GM19099 (cell line): ENCODE measurements around the gene GRK5.

Experiments used
- POLR2A ChIP-seq: IDR thresholded peaks from 3 replicates; pipeline ENCODE4 v1.6.1; 2011; ENCODE audit warnings: low read depth; ENCODE audit not compliant: insufficient read length; ENCODE audit errors: extremely low read depth

Gene GRK5

GRCh38 chr10:119474606-119475005, 267.2 kb downstream of the GRK5 start:
- no peak for TF ChIP-seq POLR2A

GRCh38 chr10:119477444-119477843, 270.1 kb downstream of the GRK5 start:
- no peak for TF ChIP-seq POLR2A

- no peak for TF ChIP-seq POLR2A
Measured at GRCh38 chr10:119478111-119478802, 270.9 kb downstream of the GRK5 start.

DNA sequence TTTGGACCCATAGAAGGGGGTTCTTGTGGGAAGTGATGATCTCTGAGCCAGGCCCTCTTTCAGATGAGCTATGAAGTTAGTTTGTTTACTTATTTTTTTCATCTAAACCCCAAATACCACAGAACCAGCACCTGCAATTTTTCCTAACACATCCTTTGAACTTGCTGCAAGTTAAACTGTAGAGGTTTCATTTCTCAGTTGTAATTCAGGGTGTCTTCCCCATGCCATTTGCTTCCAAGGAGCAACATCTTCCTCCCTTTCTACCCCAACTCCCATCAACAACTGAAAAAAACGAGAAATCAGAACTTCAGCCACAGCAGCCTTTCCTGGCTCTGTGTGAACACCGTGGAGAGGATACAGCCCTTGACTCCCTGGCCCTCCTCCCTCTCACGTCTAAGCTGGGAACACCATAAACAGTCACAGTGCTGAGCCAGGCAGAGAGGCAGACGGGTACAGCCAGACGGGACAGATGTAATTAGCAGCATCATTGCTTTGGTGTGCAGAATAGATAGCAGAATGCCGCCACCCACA, 271.5 kb downstream of the GRK5 start:
- no peak for TF ChIP-seq POLR2A

- no peak for TF ChIP-seq POLR2A
Measured at GRCh38 chr10:119479532-119479931, 272.2 kb downstream of the GRK5 start.

DNA sequence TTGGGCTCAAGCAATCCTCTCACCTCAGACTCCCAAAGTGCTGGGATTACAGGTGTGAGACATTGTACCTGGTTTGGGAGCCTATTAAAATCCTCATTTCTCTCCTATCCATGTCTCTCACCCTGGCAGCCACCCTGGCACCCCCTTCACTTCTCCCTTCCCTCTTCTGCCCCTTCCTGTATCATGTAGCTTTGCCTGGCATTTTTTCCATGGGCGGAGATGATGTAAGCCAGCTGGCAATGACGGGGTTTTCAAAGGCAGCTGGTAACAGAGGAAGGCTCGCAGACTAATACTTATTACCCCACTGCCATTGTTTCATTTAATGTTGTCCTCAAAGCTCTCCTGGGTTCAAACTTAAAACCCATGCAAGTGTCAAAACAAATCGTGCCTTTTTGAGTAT, 273.3 kb downstream of the GRK5 start:
- TF ChIP-seq POLR2A: no peak

DNA sequence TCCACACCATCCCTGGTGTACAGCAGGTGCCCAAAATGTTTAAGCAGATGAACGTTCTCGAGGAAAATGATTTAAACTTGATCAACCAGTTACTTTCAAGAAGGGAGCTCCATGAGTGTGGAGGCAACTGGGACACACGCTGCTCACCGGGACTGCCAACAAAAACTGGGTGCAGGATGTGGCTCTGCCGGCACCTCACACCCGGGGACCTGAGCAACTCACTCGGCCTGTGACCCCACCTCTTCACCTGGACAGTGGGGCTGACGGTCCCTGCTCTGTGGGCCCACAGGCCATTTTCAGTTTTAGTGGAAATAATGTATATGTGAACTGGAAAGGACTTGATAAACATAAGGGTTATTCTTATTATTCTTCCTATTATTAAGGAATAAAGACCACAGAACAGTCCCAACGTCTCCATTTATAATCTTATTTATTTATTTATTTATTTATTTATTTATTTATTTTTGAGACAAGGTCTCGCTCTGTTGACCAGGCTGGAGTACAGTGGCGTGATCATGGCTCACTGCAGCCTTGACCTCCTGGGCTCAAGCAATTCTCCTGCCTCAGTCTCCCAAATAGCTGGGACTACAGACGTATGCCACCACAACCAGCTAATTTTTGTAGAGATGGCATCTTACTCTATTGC, 274.5 kb downstream of the GRK5 start:
- TF ChIP-seq POLR2A: no peak

DNA sequence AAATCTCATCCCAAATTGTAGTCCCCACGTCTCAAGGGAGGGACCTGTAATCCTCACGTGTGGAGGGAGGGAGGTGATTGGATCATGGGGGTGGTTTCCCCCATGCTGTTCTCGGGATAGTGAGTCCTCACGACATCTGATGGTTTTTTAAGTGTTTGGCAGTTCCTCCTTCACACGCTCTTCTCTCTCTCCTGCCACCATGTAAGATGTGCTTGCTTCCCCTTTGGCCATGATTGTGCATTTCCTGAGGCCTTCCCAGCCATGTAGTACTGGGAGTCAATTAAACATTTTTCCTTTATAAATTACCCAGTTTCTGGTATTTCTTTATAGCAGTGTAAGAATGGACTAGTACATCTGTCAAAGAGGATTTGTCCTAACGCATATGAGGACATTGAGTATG, 275.6 kb downstream of the GRK5 start:
- no peak for TF ChIP-seq POLR2A

GRCh38 chr10:119483839-119484238, 276.5 kb downstream of the GRK5 start:
- TF ChIP-seq POLR2A: no peak

DNA sequence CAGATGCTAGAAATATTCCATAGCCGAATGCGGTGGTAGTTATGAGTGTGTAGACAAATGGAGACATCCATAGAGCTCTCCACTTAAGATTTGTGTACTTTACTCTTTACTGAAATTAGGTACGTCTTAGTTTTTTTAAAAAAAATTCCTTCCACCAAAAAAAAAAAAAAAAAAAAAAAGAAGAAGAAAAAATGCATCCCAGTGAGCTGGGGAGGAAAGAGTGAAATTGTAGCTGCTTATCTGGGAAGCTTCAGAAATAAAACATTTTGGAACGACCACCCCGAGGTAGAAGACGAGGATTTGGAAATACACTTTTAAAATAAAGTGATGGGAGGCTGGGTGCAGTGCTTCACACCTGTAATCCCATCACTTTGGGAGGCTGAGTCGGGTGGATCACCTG, 281.3 kb downstream of the GRK5 start:
- TF ChIP-seq POLR2A: no peak

- no peak for TF ChIP-seq POLR2A
Measured at GRCh38 chr10:119489991-119490326, 282.6 kb downstream of the GRK5 start.

DNA sequence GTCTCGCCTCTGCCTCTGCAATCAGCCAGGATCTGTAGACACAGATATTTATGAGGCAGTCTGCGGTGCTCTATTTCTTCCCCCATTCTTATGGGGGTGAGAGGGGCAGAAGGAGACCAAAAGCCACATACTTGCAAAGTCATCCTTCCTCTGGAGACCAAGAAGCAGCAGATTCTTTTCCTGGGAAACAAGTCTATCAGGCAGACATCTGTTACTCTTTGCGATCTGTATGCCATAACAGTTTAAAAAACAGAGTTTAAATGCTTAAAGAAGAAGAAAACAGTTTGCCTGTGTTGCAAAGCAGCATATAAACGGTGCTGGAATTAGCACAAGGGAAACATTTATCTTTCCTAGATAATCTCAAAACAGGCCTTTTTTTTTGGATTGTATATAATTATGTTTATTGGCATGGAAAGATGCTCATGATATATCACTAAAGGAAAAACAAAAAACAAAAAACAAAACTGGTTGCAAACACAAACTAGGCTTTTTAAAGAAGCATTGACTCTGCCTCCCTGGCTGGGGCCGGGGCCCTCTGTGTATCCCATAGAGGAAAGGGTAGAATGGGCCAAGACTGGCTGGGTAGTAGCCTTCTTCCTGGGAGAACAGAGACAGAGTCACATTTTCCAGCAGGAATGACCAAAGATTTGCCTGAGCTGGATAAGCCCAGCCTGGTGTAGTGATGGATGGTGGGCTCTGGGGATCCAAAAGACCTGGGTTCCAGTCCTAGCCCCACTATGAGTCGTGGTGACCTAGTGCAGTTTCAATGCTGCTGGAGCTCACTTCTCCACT, 284.8 kb downstream of the GRK5 start:
- no peak for TF ChIP-seq POLR2A

DNA sequence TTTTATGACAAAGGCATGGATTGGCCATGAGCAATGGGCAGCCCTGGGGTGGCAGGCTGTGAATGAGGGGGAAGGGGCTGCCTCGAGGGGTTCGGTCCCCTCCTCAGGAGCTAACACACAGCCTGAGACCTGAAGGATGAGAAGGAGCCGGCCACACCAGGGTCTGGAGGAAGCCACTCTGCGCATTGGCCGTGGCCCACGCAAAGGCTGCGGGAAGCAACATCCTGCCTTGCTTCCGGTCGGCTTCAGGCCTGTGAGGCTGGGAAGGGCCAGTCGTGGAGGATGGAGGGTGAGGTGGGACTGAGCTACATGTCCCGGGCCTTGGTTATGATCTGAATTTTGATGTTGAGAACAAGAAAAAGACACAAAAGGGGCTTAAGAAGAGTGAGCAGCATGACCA, 285.8 kb downstream of the GRK5 start:
- no peak for TF ChIP-seq POLR2A

DNA sequence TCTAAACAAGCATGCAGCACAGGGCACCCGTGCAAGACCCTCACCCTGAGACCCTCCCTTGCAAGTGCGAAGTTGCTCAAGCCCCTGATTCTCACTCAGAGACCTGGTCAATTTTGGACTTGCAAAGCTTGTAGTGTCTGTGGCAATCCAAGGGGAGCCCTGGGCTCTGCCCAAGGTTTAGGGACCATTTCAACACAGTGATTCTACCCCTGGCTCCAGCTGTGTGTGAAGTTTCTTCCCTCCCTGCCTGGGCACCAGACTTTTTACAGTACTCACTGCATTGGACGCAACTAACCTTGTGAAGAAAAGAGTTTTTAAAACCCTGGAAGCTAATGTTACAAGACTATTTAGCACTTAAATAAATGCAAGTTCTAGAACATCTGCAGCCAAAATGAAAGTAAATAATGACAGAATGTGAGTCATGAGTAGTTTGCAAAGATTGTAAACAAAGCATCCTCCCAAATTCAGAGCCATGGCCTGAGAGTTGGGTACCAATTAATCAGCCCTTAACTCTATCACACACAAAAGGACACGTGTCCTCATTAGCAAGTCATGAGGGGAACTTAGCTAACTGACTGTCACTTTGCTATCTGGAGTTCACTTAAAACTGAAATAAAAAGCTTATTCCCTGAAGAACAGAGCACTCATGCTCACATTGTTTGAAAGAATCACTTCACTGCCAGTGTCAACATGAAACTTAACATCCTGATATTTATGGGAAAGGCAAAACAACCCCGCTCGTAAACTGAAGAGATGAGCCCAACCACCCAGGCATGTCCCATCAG, 287.1 kb downstream of the GRK5 start:
- no peak for TF ChIP-seq POLR2A

GRCh38 chr10:119495021-119495505, 287.7 kb downstream of the GRK5 start:
- TF ChIP-seq POLR2A: no peak
